Measurements from ENCODE around the gene CASP10.

The CASP10 gene

DNA sequence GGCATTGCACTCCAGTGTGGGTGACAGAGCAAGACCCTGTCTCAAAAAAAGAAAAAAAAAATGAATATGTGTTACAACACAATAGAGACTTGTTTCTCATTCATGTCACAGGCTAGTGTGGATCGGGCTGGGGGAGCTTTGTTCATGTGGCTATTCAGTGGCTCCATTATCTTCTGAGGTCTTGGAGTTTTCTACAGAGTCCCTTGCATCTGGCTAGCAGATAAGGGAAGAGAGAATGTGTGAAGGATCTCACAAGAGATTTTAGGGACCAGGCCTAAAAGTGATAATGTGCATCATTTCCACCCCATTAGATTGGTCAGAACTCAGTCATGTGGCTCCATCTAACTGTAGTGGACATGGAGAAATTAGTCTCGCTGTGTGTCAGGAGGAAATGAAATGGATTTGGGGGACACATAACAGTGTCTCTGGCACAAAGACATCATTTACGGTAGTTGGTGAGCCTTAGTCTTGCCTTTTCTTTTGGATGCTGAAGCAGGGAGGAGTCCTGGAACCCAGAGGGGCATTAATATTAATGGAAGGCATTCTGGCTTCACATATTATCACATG, 32.4 kb upstream of the CASP10 start:
- DNase-seq, result no peak
- Histone ChIP-seq H3K36me3 (peaks cover 68 to 82% (median 78%) of the 10 kb centered on the region in 3 donors), H3K27ac (peak overlapping the region; percentile 24 to 60), H3K9me3 (no peaks in the 10 kb centered on the region), H3K27me3 (no peaks in the 10 kb centered on the region), H3K4me3 (no peak overlapping the region), H3K4me1 (peaks cover 0 to 20% (median 12%) of the 10 kb centered on the region in 4 donors)
- intact Hi-C loops (cut with DNase I; ENCODE audit: low total_unique reads), result no loop called here
- TF ChIP-seq CTCF (IDR thresholded peaks at IDR 0.05), result no peak

DNA sequence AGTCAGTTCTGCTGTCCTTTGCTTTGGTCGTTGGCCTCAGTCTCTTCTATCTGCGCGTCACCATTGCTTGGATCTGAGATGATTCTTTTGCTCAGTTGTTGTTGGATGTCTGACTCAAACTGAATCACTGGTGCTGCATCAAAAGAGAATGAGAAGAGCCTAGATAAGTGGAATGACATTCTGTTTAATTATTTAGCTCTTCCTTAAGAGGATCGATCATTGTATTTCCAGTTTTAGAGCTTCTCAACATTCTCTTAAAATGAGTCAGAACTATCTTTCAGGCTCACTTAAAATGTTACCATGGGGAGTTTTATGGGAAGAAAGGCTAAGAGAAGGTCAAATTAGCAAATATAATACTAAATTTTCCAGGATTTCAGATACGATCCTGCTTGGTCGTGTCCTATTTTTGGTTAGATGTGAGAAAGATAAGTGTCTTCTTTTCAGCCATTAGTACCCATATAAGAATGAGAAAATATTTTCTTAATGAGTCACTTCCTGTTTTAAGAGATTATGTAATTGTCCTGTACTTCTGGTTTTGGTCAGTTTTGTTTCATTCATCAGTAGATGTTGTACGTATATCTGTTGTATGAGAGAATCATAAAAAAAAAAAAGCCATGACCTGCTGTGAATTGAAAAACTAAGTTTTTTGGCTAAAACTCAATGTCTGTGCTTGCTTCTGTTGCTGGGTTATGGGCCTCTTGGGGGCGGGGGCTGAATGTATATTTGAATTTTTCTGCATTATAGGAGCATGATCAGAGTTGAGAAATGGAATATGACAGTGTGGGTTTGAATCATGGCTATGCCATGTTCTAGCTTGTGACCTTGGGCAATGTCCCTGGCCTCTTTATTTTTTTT, 31.6 kb upstream of the CASP10 start:
- peak overlapping the region; percentile 24 to 60 for H3K27ac ChIP-seq
- H3K4me1 ChIP-seq, result peaks cover 0 to 20% (median 12%) of the 10 kb centered on the region in 4 donors
- intact Hi-C loops (cut with DNase I; ENCODE audit: low total_unique reads), result no loop called here

GRCh38 chr2:201152517-201152916, 30.4 kb upstream of the CASP10 start:
- intact Hi-C loops (cut with DNase I; ENCODE audit: low total_unique reads), result no loop called here
- Histone ChIP-seq H3K4me1 (peaks cover 0 to 23% (median 12%) of the 10 kb centered on the region in 4 donors), H3K27ac (peak overlapping the region in 1 of 2 donors; percentile 24), H3K9me3 (no peaks in the 10 kb centered on the region), H3K27me3 (no peaks in the 10 kb centered on the region), H3K4me3 (no peak overlapping the region), H3K36me3 (peaks cover 74 to 83% (median 79%) of the 10 kb centered on the region in 3 donors)
- no peak for TF ChIP-seq CTCF (IDR thresholded peaks at IDR 0.05)
- DNase-seq, result no peak

More for the DNA sequence above, 31.6 kb upstream of the CASP10 start:
- DNase-seq, result no peak
- no peaks in the 10 kb centered on the region for H3K27me3 ChIP-seq
- H3K9me3 ChIP-seq, result no peaks in the 10 kb centered on the region
- no peak overlapping the region for H3K4me3 ChIP-seq
- H3K36me3 ChIP-seq, result peaks cover 70 to 82% (median 78%) of the 10 kb centered on the region in 3 donors
- no peak for TF ChIP-seq CTCF (IDR thresholded peaks at IDR 0.05)

GRCh38 chr2:201152999-201153815, 29.7 kb upstream of the CASP10 start:
- Histone ChIP-seq H3K4me1 (peaks cover 0 to 30% (median 13%) of the 10 kb centered on the region in 4 donors), H3K4me3 (no peak overlapping the region), H3K9me3 (no peaks in the 10 kb centered on the region), H3K36me3 (peaks cover 78 to 88% (median 84%) of the 10 kb centered on the region in 3 donors), H3K27me3 (no peaks in the 10 kb centered on the region), H3K27ac (no peak overlapping the region)
- intact Hi-C loops (cut with DNase I; ENCODE audit: low total_unique reads), result no loop called here
- no peak for DNase-seq
- no peak for TF ChIP-seq CTCF (IDR thresholded peaks at IDR 0.05)

GRCh38 chr2:201154615-201155399, 28.1 kb upstream of the CASP10 start:
- no peak overlapping the region for H3K4me3 ChIP-seq
- intact Hi-C loops (cut with DNase I; ENCODE audit: low total_unique reads), result no loop called here
- peaks cover 74 to 94% (median 80%) of the 10 kb centered on the region in 3 donors for H3K36me3 ChIP-seq
- H3K27me3 ChIP-seq, result no peaks in the 10 kb centered on the region
- no peaks in the 10 kb centered on the region for H3K9me3 ChIP-seq
- peaks cover 0 to 34% (median 14%) of the 10 kb centered on the region in 4 donors for H3K4me1 ChIP-seq
- no peak overlapping the region for H3K27ac ChIP-seq
- DNase-seq, result no peak
- no peak for TF ChIP-seq CTCF (IDR thresholded peaks at IDR 0.05)
